IMR-90 (cell line): ENCODE results near the gene SSR4. TPM values are rescaled to one million over a fixed set of nuclear protein-coding genes. Genes with fewer than 3 reads are reported as not detected.

Experiments
- ATAC-seq: fragments of 200-7000 bp; cut with Tn5 transposase; 2 replicates; pipeline ENCODE4 v1.9.1; 2020; ENCODE audit warnings: low read depth, mild to moderate bottlenecking, moderate library complexity
- BruUV-seq: library from RNA; stranded (reverse); fragments of 400-500 nt; replicated peaks from 2 replicates; lab custom pipeline; 2021; lab: Mats Ljungman, UMichigan
- CTCF ChIA-PET: fragments of 300-600 bp; formaldehyde crosslinking; extraction: SDS; loops from one replicate; lab custom pipeline; 2021; ENCODE audit warnings: antibody characterized with exemption; lab: Yijun Ruan, JAX
- POLR2A ChIA-PET: fragments of 300-600 bp; sonication (Branson Sonifier 250); formaldehyde crosslinking; loops from one replicate; lab custom pipeline; 2022; ENCODE audit warnings: antibody characterized with exemption; ENCODE audit not compliant: unreplicated experiment; lab: Charles Lee
- DNase-seq: peaks from one replicate; pipeline ENCODE4 v3.0.0; 2013
- H2AFZ ChIP-seq: replicated peaks from 2 replicates; pipeline ENCODE3; 2013; ENCODE audit warnings: low read length, mild to moderate bottlenecking; ENCODE audit not compliant: poor library complexity
- H2AK5ac ChIP-seq: 2 replicates; pipeline ENCODE4 v1.6.1; 2013; ENCODE audit warnings: low read depth, low read length, inconsistent platforms
- H2AK9ac ChIP-seq: replicated peaks from 2 replicates; pipeline ENCODE3; 2013; ENCODE audit warnings: mild to moderate bottlenecking, low read depth, low read length, moderate library complexity; ENCODE audit not compliant: poor library complexity
- H2BK120ac ChIP-seq: 2 replicates; pipeline ENCODE4 v1.6.1; 2013; ENCODE audit warnings: low read depth, low read length, inconsistent platforms
- H2BK15ac ChIP-seq: 3 replicates; pipeline ENCODE4 v1.6.1; 2013; ENCODE audit warnings: low read depth, low read length, inconsistent platforms
- H2BK20ac ChIP-seq: 2 replicates; pipeline ENCODE4 v1.6.1; 2013; ENCODE audit warnings: low read depth, mild to moderate bottlenecking, inconsistent platforms, low read length, moderate library complexity
- H2BK5ac ChIP-seq: 2 replicates; pipeline ENCODE4 v1.6.1; 2013; ENCODE audit warnings: mild to moderate bottlenecking, low read depth, low read length, inconsistent platforms; ENCODE audit not compliant: poor library complexity, severe bottlenecking
- H3K14ac ChIP-seq: replicated peaks from 2 replicates; pipeline ENCODE4 v1.6.1; 2013; ENCODE audit warnings: low read depth, low read length, inconsistent platforms
- H3K18ac ChIP-seq: 2 replicates; pipeline ENCODE4 v1.6.1; 2013; ENCODE audit warnings: low read depth, low read length, control low read depth
- H3K23ac ChIP-seq: 2 replicates; pipeline ENCODE4 v1.6.1; 2013; ENCODE audit warnings: low read depth, low read length, inconsistent platforms
- H3K27ac ChIP-seq: 2 replicates; pipeline ENCODE4 v1.5.1; 2013; ENCODE audit warnings: mild to moderate bottlenecking, control low read depth, low read length; ENCODE audit not compliant: insufficient read depth
- H3K27me3 ChIP-seq: 2 replicates; pipeline ENCODE4 v1.6.1; 2013; ENCODE audit warnings: low read length; ENCODE audit not compliant: control insufficient read depth, insufficient read depth
- H3K36me3 ChIP-seq: 2 replicates; pipeline ENCODE4 v1.6.1; 2013; ENCODE audit warnings: low read length, mixed read lengths; ENCODE audit not compliant: control insufficient read depth, insufficient read depth
- H3K4ac ChIP-seq: 2 replicates; pipeline ENCODE4 v1.6.1; 2013; ENCODE audit warnings: low read depth, low read length, inconsistent platforms
- H3K4me1 ChIP-seq: 2 replicates; pipeline ENCODE4 v1.6.1; 2013; ENCODE audit warnings: low read length, mixed read lengths; ENCODE audit not compliant: control insufficient read depth, insufficient read depth
- H3K4me2 ChIP-seq: 2 replicates; pipeline ENCODE4 v1.6.1; 2013; ENCODE audit warnings: low read depth, mild to moderate bottlenecking, control low read depth, low read length, moderate library complexity
- H3K4me3 ChIP-seq: 2 replicates; pipeline ENCODE4 v1.5.1; 2013; ENCODE audit warnings: low read depth, mild to moderate bottlenecking, control low read depth, low read length, moderate library complexity; ENCODE audit not compliant: insufficient read depth
- H3K56ac ChIP-seq: 2 replicates; pipeline ENCODE4 v1.6.1; 2013; ENCODE audit warnings: low read length, inconsistent platforms; ENCODE audit not compliant: insufficient read depth; ENCODE audit errors: extremely low read depth
- H3K79me1 ChIP-seq, 2 experiments: 2 replicates each; pipeline ENCODE4 v1.6.1; 2013; ENCODE audit warnings: low read length in 2 of 2, inconsistent platforms in 1 of 2, low read depth in 1 of 2
- H3K9ac ChIP-seq: 2 replicates; pipeline ENCODE4 v1.6.1; 2013; ENCODE audit warnings: low read depth, low read length, control low read depth
- H3K9me1 ChIP-seq: 2 replicates; pipeline ENCODE4 v1.6.1; 2013; ENCODE audit warnings: low read length, inconsistent platforms; ENCODE audit not compliant: insufficient read depth
- H3K9me3 ChIP-seq: 2 replicates; pipeline ENCODE4 v1.6.1; 2013; ENCODE audit warnings: low read length; ENCODE audit not compliant: control insufficient read depth, insufficient read depth
- H4K20me1 ChIP-seq: 2 replicates; pipeline ENCODE4 v1.6.1; 2013; ENCODE audit warnings: low read length, inconsistent platforms; ENCODE audit not compliant: insufficient read depth
- H4K5ac ChIP-seq: 2 replicates; pipeline ENCODE4 v1.6.1; 2013; ENCODE audit warnings: mild to moderate bottlenecking, low read depth, low read length, control low read depth
- H4K8ac ChIP-seq, 2 experiments: 2 replicates each; pipeline ENCODE4 v1.6.1; 2013; ENCODE audit warnings: low read depth in 2 of 2, low read length in 2 of 2, control low read depth in 1 of 2, inconsistent platforms in 1 of 2
- H4K91ac ChIP-seq: 2 replicates; pipeline ENCODE4 v1.6.1; 2013; ENCODE audit warnings: low read depth, low read length, inconsistent platforms; ENCODE audit not compliant: insufficient read depth
- BHLHE40 ChIP-seq: fragments of 150-350 bp; IDR thresholded peaks from 2 replicates; pipeline ENCODE4 v1.6.1; 2016; ENCODE audit warnings: mild to moderate bottlenecking, low read depth, low read length
- CEBPB ChIP-seq: IDR thresholded peaks from 2 replicates; pipeline ENCODE4 v1.6.1; 2012; ENCODE audit warnings: low read depth, low read length, improper control_type of control experiment
- CHD1 ChIP-seq: IDR thresholded peaks from 2 replicates; pipeline ENCODE4 v1.6.1; 2012; ENCODE audit warnings: low read depth, low read length, improper control_type of control experiment
- FOS ChIP-seq: fragments of 150-350 bp; IDR thresholded peaks from 2 replicates; pipeline ENCODE4 v1.6.1; 2016; ENCODE audit warnings: low read depth, low read length
- MAFK ChIP-seq: IDR thresholded peaks from 2 replicates; pipeline ENCODE4 v1.6.1; 2012; ENCODE audit warnings: low read depth, low read length, improper control_type of control experiment
- MAZ ChIP-seq: IDR thresholded peaks from 2 replicates; pipeline ENCODE4 v1.6.1; 2012; ENCODE audit warnings: low read depth, mild to moderate bottlenecking, low read length, improper control_type of control experiment, moderate library complexity, borderline replicate concordance
- MXI1 ChIP-seq: IDR thresholded peaks from 2 replicates; pipeline ENCODE4 v1.6.1; 2012; ENCODE audit warnings: low read depth, mild to moderate bottlenecking, low read length, moderate library complexity, borderline replicate concordance
- NFE2L2 ChIP-seq: fragments of 150-350 bp; IDR thresholded peaks from 2 replicates; pipeline ENCODE4 v1.6.1; 2016; ENCODE audit warnings: low read depth, mild to moderate bottlenecking, low read length
- POLR2A ChIP-seq: IDR thresholded peaks from 2 replicates; pipeline ENCODE4 v1.6.1; 2012; ENCODE audit warnings: mild to moderate bottlenecking, low read depth, low read length
- RCOR1 ChIP-seq: IDR thresholded peaks from 2 replicates; pipeline ENCODE4 v1.6.1; 2012; ENCODE audit warnings: mild to moderate bottlenecking, low read length, improper control_type of control experiment; ENCODE audit not compliant: insufficient replicate concordance
- RFX5 ChIP-seq: IDR thresholded peaks from 2 replicates; pipeline ENCODE4 v1.8.0; 2012; ENCODE audit warnings: low read depth, mild to moderate bottlenecking, low read length, moderate library complexity
- SMC3 ChIP-seq: fragments of 150-350 bp; IDR thresholded peaks from 2 replicates; pipeline ENCODE4 v1.6.1; 2016; ENCODE audit warnings: low read depth, mild to moderate bottlenecking, antibody characterized with exemption, low read length, moderate library complexity
- WGBS, 2 experiments: methylation state at CpG; one replicate each; pipeline versions ENCODE4 v1.1.5 to v1.1.7; 2013; ENCODE audit warnings: missing lambda C conversion rate in 2 of 2; ENCODE audit not compliant: insufficient read length in 1 of 2; ENCODE audit errors: extremely low coverage in 2 of 2; 5-methylcytosine and 5-hydroxymethylcytosine counted together
- dilution Hi-C: fragments of 300-500 bp; cut with HindIII; formaldehyde crosslinking; loops from one replicate; pipeline ENCODE4 v1.14.3; 2018; ENCODE audit warnings: low sequenced_read_pairs; ENCODE audit not compliant: unreplicated experiment
- in situ Hi-C: fragments of 300-500 bp; cut with MboI; formaldehyde crosslinking; loops from 3 replicates; pipeline ENCODE4 v1.14.3; 2019; ENCODE audit warnings: low sequenced_read_pairs, inconsistent platforms, mixed read lengths
- intact Hi-C: fragments of 100-400 bp; cut with micrococcal nuclease; formaldehyde crosslinking; loops from 2 replicates; pipeline ENCODE4 v1.10.0; 2022
- polyA plus RNA-seq, 3 experiments: library from polyadenylated mRNA; depleted of rRNA; stranded (reverse); fragments of >200 nt; gene quantifications; 2 replicates each; pipeline ENCODE4 v1.2.3, GENCODE V29; 2012; ENCODE audit warnings: low replicate concordance in 1 of 3
- total RNA-seq: library from RNA; depleted of rRNA; stranded (reverse); fragments of >200 nt; gene quantifications from 2 replicates; pipeline ENCODE4 v1.2.3, GENCODE V29; 2012
- TF ChIP-seq, protein P1 (sequence below): conservative IDR thresholded peaks from 2 replicates; pipeline ENCODE4 v1.5.1; 2012; ENCODE audit warnings: mild to moderate bottlenecking, low read depth, low read length, improper control_type of control experiment
- TF ChIP-seq, protein P2 (sequence below): fragments of 150-350 bp; IDR thresholded peaks from 2 replicates; pipeline ENCODE4 v1.6.1; 2016; ENCODE audit warnings: low read depth, mild to moderate bottlenecking, low read length, moderate library complexity, borderline replicate concordance
- TF ChIP-seq, protein P3 (sequence below): fragments of 150-350 bp; IDR thresholded peaks from 2 replicates; pipeline ENCODE4 v1.6.1; 2017; ENCODE audit warnings: mild to moderate bottlenecking, antibody characterized with exemption, low read length, low read depth

The SSR4 gene
- total and polyA plus RNA-seq, 2 of the 4 experiments (the other 2 are of a cell fraction) = 141 to 480 TPM

DNA sequence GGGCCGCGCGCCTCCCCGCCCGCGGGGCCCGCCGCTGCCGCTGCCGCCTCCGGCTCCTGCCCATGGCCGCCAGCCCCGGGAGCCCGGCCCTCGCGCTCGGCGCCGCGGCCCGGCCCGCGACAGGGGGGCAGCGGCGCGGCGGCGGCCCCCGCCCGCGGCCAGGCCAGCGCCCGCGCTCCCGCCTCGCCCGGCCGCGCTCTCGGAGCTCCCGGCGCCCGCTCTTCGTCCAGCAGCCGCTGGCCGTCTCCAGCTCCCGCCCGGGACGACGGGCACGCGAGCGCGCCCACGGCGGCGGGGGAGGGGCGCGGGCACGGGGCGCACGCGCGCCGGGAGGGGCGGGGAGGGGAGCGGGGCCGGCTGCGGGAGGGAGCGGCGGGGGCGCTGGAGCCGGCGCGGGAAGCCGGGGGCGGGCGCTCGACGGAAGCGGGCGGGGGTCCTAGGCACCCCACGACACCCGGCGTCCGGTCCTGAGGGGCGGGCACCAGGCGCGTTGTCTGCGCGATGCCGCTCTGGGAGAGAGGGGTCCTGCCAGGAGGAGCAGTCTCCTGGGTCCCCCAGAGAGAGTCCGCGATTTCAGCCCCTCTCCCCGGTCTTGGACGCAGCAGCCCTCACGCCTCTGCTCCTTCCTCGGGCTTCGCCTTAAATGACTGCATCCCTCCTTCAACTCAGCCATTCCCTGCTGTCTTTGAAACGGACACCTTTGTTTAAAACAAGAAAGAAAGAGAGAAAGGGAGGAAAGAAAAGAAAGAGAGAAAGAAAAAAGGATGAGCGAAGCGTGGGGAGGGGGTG, 36.4 kb downstream of the SSR4 start:
- ATAC-seq (peak; percentile 42), DNase-seq (no peak)
- Histone ChIP-seq H3K4me1 (no peaks in the 10 kb centered on the region), H3K14ac (no peak overlapping the region), H2AK5ac (no peak overlapping the region), H3K9me3 (peaks cover 18% of the 10 kb centered on the region; the same call in 1 of the 2 replicates), H4K20me1 (no peaks in the 10 kb centered on the region; the same call in 1 of the 2 replicates), H4K8ac (no peak overlapping the region), H3K27me3 (peaks cover 46% of the 10 kb centered on the region), H3K23ac (no peak overlapping the region), H3K4me2 (no peak overlapping the region), H3K9me1 (no peaks in the 10 kb centered on the region), H3K9ac (no peak overlapping the region), H3K18ac (no peak overlapping the region), H2BK5ac (no peak overlapping the region), H4K5ac (no peak overlapping the region), H3K27ac (no peak overlapping the region), H2BK20ac (no peak overlapping the region), H3K56ac (no peak overlapping the region), H2AK9ac (no peak overlapping the region), H3K4me3 (no peak overlapping the region; the same call in 1 of the 2 replicates), H4K91ac (no peak overlapping the region), H3K4ac (no peak overlapping the region), H2BK15ac (no peak overlapping the region), H3K36me3 (no peaks in the 10 kb centered on the region), H2AFZ (peak overlapping the region; percentile 32), H2BK120ac (no peak overlapping the region), H3K79me1 (no peaks in the 10 kb centered on the region)
- 16% methylated on average over 24 of the region's 102 CpGs; no CpG with 5 or more reads in 1 of the 2 experiments for WGBS, 2 experiments
- ChIA-PET POLR2A (no interaction called here), CTCF (no interaction called here)
- intact Hi-C loops = no loop called here
- no TSS peak for BruUV-seq
- dilution Hi-C loops = no loop called here
- in situ Hi-C loops = no loop called here
- TF ChIP-seq SMC3 (no peak), MXI1 (no peak), MAZ (no peak), RCOR1 (no peak), POLR2A (no peak), CEBPB (no peak), CHD1 (no peak), BHLHE40 (no peak), NFE2L2 (no peak), MAFK (no peak), FOS (no peak), RFX5 (no peak)
- TF ChIP-seq, protein P1, sequence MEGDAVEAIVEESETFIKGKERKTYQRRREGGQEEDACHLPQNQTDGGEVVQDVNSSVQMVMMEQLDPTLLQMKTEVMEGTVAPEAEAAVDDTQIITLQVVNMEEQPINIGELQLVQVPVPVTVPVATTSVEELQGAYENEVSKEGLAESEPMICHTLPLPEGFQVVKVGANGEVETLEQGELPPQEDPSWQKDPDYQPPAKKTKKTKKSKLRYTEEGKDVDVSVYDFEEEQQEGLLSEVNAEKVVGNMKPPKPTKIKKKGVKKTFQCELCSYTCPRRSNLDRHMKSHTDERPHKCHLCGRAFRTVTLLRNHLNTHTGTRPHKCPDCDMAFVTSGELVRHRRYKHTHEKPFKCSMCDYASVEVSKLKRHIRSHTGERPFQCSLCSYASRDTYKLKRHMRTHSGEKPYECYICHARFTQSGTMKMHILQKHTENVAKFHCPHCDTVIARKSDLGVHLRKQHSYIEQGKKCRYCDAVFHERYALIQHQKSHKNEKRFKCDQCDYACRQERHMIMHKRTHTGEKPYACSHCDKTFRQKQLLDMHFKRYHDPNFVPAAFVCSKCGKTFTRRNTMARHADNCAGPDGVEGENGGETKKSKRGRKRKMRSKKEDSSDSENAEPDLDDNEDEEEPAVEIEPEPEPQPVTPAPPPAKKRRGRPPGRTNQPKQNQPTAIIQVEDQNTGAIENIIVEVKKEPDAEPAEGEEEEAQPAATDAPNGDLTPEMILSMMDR = no peak
- TF ChIP-seq, protein P2, sequence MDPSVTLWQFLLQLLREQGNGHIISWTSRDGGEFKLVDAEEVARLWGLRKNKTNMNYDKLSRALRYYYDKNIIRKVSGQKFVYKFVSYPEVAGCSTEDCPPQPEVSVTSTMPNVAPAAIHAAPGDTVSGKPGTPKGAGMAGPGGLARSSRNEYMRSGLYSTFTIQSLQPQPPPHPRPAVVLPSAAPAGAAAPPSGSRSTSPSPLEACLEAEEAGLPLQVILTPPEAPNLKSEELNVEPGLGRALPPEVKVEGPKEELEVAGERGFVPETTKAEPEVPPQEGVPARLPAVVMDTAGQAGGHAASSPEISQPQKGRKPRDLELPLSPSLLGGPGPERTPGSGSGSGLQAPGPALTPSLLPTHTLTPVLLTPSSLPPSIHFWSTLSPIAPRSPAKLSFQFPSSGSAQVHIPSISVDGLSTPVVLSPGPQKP = no peak
- TF ChIP-seq, protein P3, sequence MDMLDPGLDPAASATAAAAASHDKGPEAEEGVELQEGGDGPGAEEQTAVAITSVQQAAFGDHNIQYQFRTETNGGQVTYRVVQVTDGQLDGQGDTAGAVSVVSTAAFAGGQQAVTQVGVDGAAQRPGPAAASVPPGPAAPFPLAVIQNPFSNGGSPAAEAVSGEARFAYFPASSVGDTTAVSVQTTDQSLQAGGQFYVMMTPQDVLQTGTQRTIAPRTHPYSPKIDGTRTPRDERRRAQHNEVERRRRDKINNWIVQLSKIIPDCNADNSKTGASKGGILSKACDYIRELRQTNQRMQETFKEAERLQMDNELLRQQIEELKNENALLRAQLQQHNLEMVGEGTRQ = no peak
